K562 (cell line): ENCODE results near the gene NUSAP1. TPM values are rescaled to one million over a fixed set of nuclear protein-coding genes. Genes with fewer than 3 reads are reported as not detected.

ENCODE experiments used
- ARID1B ChIP-seq: fragments of 450-650 bp; IDR thresholded peaks from 2 replicates; pipeline ENCODE4 v1.6.1; 2016; ENCODE audit warnings: antibody characterized with exemption, mild to moderate bottlenecking, inconsistent platforms
- BDP1 ChIP-seq: IDR thresholded peaks from 3 replicates; pipeline ENCODE4 v1.6.1; 2011; ENCODE audit not compliant: insufficient read length, insufficient read depth
- CBX8 ChIP-seq: fragments of 200-600 bp; sonication (generic); IDR thresholded peaks from 2 replicates; pipeline ENCODE4 v1.6.1; 2012; ENCODE audit warnings: borderline replicate concordance, mixed run types, low read depth, mild to moderate bottlenecking, moderate library complexity, mixed read lengths, low read length, control low read depth, inconsistent platforms; ENCODE audit not compliant: poor library complexity, severe bottlenecking; ENCODE audit errors: extremely low read depth
- CTCF ChIP-seq, 3 experiments: IDR thresholded peaks in 2 of 3; conservative IDR thresholded peaks in 1 of 3; 2 replicates each; pipeline ENCODE4 v1.5.1; 2011 to 2012; ENCODE audit warnings: low read length in 3 of 3, mild to moderate bottlenecking in 3 of 3, control low read depth in 2 of 3, improper control_type of control experiment in 1 of 3, inconsistent platforms in 1 of 3, low read depth in 1 of 3, mixed read lengths in 1 of 3, moderate library complexity in 1 of 3; ENCODE audit not compliant: insufficient read depth in 2 of 3
- E4F1 ChIP-seq: fragments of 250-450 bp; sonication (Bioruptor Pico); IDR thresholded peaks from 2 replicates; pipeline ENCODE4 v1.5.0; 2021; ENCODE audit warnings: mild to moderate bottlenecking, borderline replicate concordance
- EP300 ChIP-seq: IDR thresholded peaks from 2 replicates; pipeline ENCODE4 v1.6.1; 2012; ENCODE audit warnings: low read length, improper control_type of control experiment
- GTF2E2 ChIP-seq: fragments of 200-800 bp; sonication (Bioruptor generic); IDR thresholded peaks from 2 replicates; pipeline ENCODE4 v1.6.1; 2016; ENCODE audit warnings: missing genetic modification characterization, missing compliant biosample characterization
- PKNOX1 ChIP-seq: fragments of 450-650 bp; IDR thresholded peaks from 2 replicates; pipeline ENCODE4 v1.6.1; 2016
- POLR2A ChIP-seq: fragments of 450-650 bp; conservative IDR thresholded peaks from 2 replicates; pipeline ENCODE4 v1.6.1; 2016
- POLR2AphosphoS5 ChIP-seq: IDR thresholded peaks from 2 replicates; pipeline ENCODE4 v1.6.1; 2011; ENCODE audit warnings: mild to moderate bottlenecking, low read depth, low read length, moderate library complexity; ENCODE audit not compliant: control insufficient read depth, insufficient read depth
- POLR2G ChIP-seq: fragments of 200-400 bp; formaldehyde crosslinking; IDR thresholded peaks from 2 replicates; pipeline ENCODE4 v1.6.1; 2017; ENCODE audit warnings: low read depth, mild to moderate bottlenecking, antibody characterized with exemption, low read length, moderate library complexity
- RBFOX2 ChIP-seq: fragments of 200-400 bp; formaldehyde crosslinking; IDR thresholded peaks from 2 replicates; pipeline ENCODE4 v1.6.1; 2017; ENCODE audit warnings: low read depth, mild to moderate bottlenecking, low read length, moderate library complexity
- RBM25 ChIP-seq: fragments of 200-400 bp; formaldehyde crosslinking; IDR thresholded peaks from 2 replicates; pipeline ENCODE4 v1.6.1; 2018; ENCODE audit warnings: low read length, low read depth, moderate library complexity; ENCODE audit not compliant: severe bottlenecking
- RFX1 ChIP-seq: fragments of 450-650 bp; IDR thresholded peaks from 2 replicates; pipeline ENCODE4 v1.6.1; 2016; ENCODE audit warnings: mild to moderate bottlenecking, moderate library complexity
- TAF9B ChIP-seq: fragments of 450-650 bp; IDR thresholded peaks from 2 replicates; pipeline ENCODE4 v1.6.1; 2018; ENCODE audit warnings: mild to moderate bottlenecking; ENCODE audit not compliant: partially characterized antibody
- TGIF2 ChIP-seq: sonication (generic); formaldehyde crosslinking; IDR thresholded peaks from 2 replicates; pipeline ENCODE4 v1.8.1; 2022; ENCODE audit warnings: mild to moderate bottlenecking, missing genetic modification reagents, moderate library complexity
- ZNF140 ChIP-seq: fragments of 250-450 bp; sonication (Bioruptor Pico); IDR thresholded peaks from 2 replicates; pipeline ENCODE4 v1.8.0; 2021; ENCODE audit warnings: moderate library complexity, mild to moderate bottlenecking, inconsistent platforms
- ZNF311 ChIP-seq: fragments of 250-450 bp; sonication (Bioruptor Pico); IDR thresholded peaks from 2 replicates; pipeline ENCODE4 v1.4.0; 2020; ENCODE audit warnings: mild to moderate bottlenecking, moderate library complexity
- ZNF316 ChIP-seq: fragments of 450-650 bp; IDR thresholded peaks from 2 replicates; pipeline ENCODE4 v1.6.1; 2016
- polyA plus RNA-seq, 8 experiments: library from polyadenylated mRNA; depleted of rRNA in 4 of 8; stranded (reverse) in 5 of 8; unstranded in 3 of 8; fragments of >200 nt; fragmentation: Nextera tagmentation in 2 of 8; fragmentation: Illumina TruSeq in 1 of 8; extraction: Ambion mirVana in 2 of 8; extraction: Trizol in 1 of 8; gene quantifications; 2 replicates each; pipeline versions ENCODE4 v1.2.1 to v1.2.3, GENCODE V29; 2011 to 2014; ENCODE audit warnings: inconsistent platforms in 1 of 8, missing spikeins in 1 of 8
- total RNA-seq, 7 experiments: library from RNA; depleted of rRNA in 6 of 7; stranded (reverse); fragments of >200 nt in 6 of 7; fragmentation: Illumina TruSeq in 2 of 7; extraction: Trizol in 2 of 7; gene quantifications; 2 replicates each; pipeline versions ENCODE4 v1.2.1 to v1.2.3, GENCODE V29; 2011 to 2021; ENCODE audit warnings: low replicate concordance in 1 of 7
- TF ChIP-seq, protein P1 (sequence below): fragments of 250-450 bp; sonication (Bioruptor Pico); IDR thresholded peaks from 2 replicates; pipeline ENCODE4 v1.8.0; 2021; ENCODE audit warnings: borderline replicate concordance, mild to moderate bottlenecking, moderate library complexity; ENCODE audit not compliant: poor library complexity, severe bottlenecking
- TF ChIP-seq, protein P2 (sequence below): IDR thresholded peaks from 2 replicates; pipeline ENCODE4 v1.6.1; 2014; ENCODE audit warnings: antibody characterized with exemption

Gene NUSAP1
- total and polyA plus RNA-seq, 9 of the 15 experiments (the other 6 are each of a cell fraction or from before 2014, with no cell fraction given) = 119 to 266 (median 227) TPM

GRCh38 chr15:41416742-41417417, 84.2 kb downstream of the NUSAP1 start, which contains the start of gene RTF1 (continued):
- no peak for TF ChIP-seq E4F1 (CRISPR knock-in tag)
- TF ChIP-seq PKNOX1 = no peak; the same call in 1 of the 2 replicates
- TF ChIP-seq CBX8 = no peak
- TF ChIP-seq, protein P1, sequence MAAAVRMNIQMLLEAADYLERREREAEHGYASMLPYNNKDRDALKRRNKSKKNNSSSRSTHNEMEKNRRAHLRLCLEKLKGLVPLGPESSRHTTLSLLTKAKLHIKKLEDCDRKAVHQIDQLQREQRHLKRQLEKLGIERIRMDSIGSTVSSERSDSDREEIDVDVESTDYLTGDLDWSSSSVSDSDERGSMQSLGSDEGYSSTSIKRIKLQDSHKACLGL (CRISPR knock-in tag) = peak; percentile 83
- TF ChIP-seq RBM25 = no peak
- TF ChIP-seq, protein P2, sequence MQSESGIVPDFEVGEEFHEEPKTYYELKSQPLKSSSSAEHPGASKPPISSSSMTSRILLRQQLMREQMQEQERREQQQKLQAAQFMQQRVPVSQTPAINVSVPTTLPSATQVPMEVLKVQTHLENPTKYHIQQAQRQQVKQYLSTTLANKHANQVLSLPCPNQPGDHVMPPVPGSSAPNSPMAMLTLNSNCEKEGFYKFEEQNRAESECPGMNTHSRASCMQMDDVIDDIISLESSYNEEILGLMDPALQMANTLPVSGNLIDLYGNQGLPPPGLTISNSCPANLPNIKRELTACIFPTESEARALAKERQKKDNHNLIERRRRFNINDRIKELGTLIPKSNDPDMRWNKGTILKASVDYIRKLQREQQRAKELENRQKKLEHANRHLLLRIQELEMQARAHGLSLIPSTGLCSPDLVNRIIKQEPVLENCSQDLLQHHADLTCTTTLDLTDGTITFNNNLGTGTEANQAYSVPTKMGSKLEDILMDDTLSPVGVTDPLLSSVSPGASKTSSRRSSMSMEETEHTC = no peak
- no peak for TF ChIP-seq RFX1
- TF ChIP-seq POLR2A = peak; percentile 91
- no peak for TF ChIP-seq GTF2E2 (tag)
- peak; percentile 81 for TF ChIP-seq POLR2AphosphoS5
- 0 out of 6 replicates have a peak, but pooled peaks of 1 of the 3 experiments have one; percentile 0 for TF ChIP-seq CTCF (IDR thresholded peaks at IDR 0.05 in 2 of 3, conservative IDR thresholded peaks at IDR 0.05 in 1 of 3; ENCODE audit: insufficient read depth in 2 of 3, low read depth in 1 of 3, low read length in 3 of 3)
- TF ChIP-seq RBFOX2 = peak; percentile 84
- TF ChIP-seq TAF9B = peak; percentile 64
- TF ChIP-seq BDP1 = no peak
- 0 out of 2 replicates have a peak, but pooled peaks have one; percentile 3 for TF ChIP-seq EP300
- TF ChIP-seq ZNF316 = no peak
- peak; percentile 86 for TF ChIP-seq POLR2G
- no peak for TF ChIP-seq TGIF2 (CRISPR knock-in tag)
- no peak for TF ChIP-seq ARID1B
- no peak for TF ChIP-seq ZNF311 (CRISPR knock-in tag)
- TF ChIP-seq ZNF140 (CRISPR knock-in tag) = no peak
